Measurements from ENCODE around the gene APCDD1. TPM values are rescaled to one million over a fixed set of nuclear protein-coding genes. Genes with fewer than 3 reads are reported as not detected.

APCDD1 gene
- total RNA-seq, 1 experiment from 2014 or later: 355 TPM

DNA sequence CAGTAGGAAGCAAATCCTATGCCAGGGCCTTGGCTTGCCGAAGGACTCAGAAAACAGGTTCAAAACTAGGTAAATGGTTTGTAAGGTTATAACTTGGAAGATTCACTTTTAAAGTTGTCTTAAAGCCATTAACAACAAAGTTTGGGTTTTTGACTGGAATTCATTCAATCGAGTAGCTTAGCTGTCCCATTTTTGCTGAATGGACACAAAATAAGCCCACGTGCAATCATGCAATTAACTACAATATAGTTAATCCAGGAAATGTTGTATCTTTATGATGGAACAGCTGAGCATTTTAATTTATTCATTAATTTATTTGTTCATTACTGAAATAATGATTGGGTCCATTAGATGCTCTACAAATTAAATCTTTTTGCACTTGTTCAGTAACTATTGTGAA is 18.3 kb upstream of the APCDD1 start:
- BruUV-seq (replicated peaks): no TSS peak

DNA sequence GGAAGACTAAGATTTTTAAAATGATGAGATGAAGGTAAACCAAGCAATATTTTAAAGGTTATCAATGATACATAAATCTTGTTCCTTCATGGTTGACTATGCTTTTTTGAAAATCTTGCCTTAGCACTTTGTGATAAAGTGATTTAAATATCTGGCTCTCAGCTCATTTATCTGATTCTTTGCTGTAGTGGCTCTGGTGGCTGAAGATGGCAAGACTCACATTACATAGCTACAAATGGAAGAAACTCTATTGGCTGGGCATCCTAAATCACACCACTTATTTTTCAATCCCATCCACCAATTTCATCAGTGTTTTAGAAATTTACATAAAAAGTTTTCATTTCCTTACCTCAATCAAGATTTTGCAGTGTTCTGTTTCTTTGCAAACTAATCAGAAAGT is 16.6 kb upstream of the APCDD1 start:
- BruUV-seq (replicated peaks): no TSS peak
- TF ChIP-seq EZH2 (IDR thresholded peaks at IDR 0.05; ENCODE audit: borderline replicate concordance, low read depth, low read length, poor library complexity, severe bottlenecking) (no peak), CTCF (conservative IDR thresholded peaks at IDR 0.05; ENCODE audit: low read depth, low read length) (no peak)
- no peak overlapping the region for H3K27ac ChIP-seq (ENCODE audit: low read depth, low read length, poor library complexity, severe bottlenecking)
- H3K4me3 ChIP-seq (ENCODE audit: low read depth, low read length, poor library complexity, severe bottlenecking): no peak overlapping the region
- ChIA-PET POLR2A (ENCODE audit: low non-redundant PET) (interaction anchor here (0.6 kb wide), 1 partner anchor 377 kb away, joined by 3 read pairs; no protein-coding TSS in a partner anchor), CTCF (no interaction called here)
- DNase-seq (ENCODE audit: low spot score): no peak
- no peaks in the 10 kb centered on the region for H3K36me3 ChIP-seq (ENCODE audit: insufficient read depth, low read length, poor library complexity, severe bottlenecking)
- H3K9me3 ChIP-seq (ENCODE audit: low read depth, low read length, poor library complexity, severe bottlenecking): no peaks in the 10 kb centered on the region
- peaks cover 44% of the 10 kb centered on the region for H3K4me1 ChIP-seq (ENCODE audit: insufficient read depth, low read length, poor library complexity, severe bottlenecking)
- intact Hi-C loops (cut with micrococcal nuclease; ENCODE audit: unreplicated experiment): no loop called here
- H3K27me3 ChIP-seq (replicated peaks; ENCODE audit: insufficient read depth, low read depth, low read length, poor library complexity): no peaks in the 10 kb centered on the region

More for the DNA sequence above, 18.3 kb upstream of the APCDD1 start:
- H3K36me3 ChIP-seq (ENCODE audit: insufficient read depth, low read length, poor library complexity, severe bottlenecking): no peaks in the 10 kb centered on the region
- intact Hi-C loops (cut with micrococcal nuclease; ENCODE audit: unreplicated experiment): no loop called here
- CTCF ChIA-PET: no interaction called here
- H3K4me1 ChIP-seq (ENCODE audit: insufficient read depth, low read length, poor library complexity, severe bottlenecking): peaks cover 41% of the 10 kb centered on the region
- H3K27me3 ChIP-seq (replicated peaks; ENCODE audit: insufficient read depth, low read depth, low read length, poor library complexity): no peaks in the 10 kb centered on the region
- DNase-seq (ENCODE audit: low spot score): no peak
- POLR2A ChIA-PET (ENCODE audit: low non-redundant PET): no interaction called here
- no peak for TF ChIP-seq CTCF (conservative IDR thresholded peaks at IDR 0.05; ENCODE audit: low read depth, low read length)
- no peak for TF ChIP-seq EZH2 (IDR thresholded peaks at IDR 0.05; ENCODE audit: borderline replicate concordance, low read depth, low read length, poor library complexity, severe bottlenecking)
- H3K4me3 ChIP-seq (ENCODE audit: low read depth, low read length, poor library complexity, severe bottlenecking): no peak overlapping the region
- no peaks in the 10 kb centered on the region for H3K9me3 ChIP-seq (ENCODE audit: low read depth, low read length, poor library complexity, severe bottlenecking)
- no peak overlapping the region for H3K27ac ChIP-seq (ENCODE audit: low read depth, low read length, poor library complexity, severe bottlenecking)

- Histone ChIP-seq H3K27me3 (replicated peaks; ENCODE audit: insufficient read depth, low read depth, low read length, poor library complexity) (peaks cover 20% of the 10 kb centered on the region), H3K4me3 (ENCODE audit: low read depth, low read length, poor library complexity, severe bottlenecking) (no peak overlapping the region), H3K36me3 (ENCODE audit: insufficient read depth, low read length, poor library complexity, severe bottlenecking) (no peaks in the 10 kb centered on the region), H3K4me1 (ENCODE audit: insufficient read depth, low read length, poor library complexity, severe bottlenecking) (peaks cover 44% of the 10 kb centered on the region), H3K9me3 (ENCODE audit: low read depth, low read length, poor library complexity, severe bottlenecking) (no peaks in the 10 kb centered on the region), H3K27ac (ENCODE audit: low read depth, low read length, poor library complexity, severe bottlenecking) (no peak overlapping the region)
- no peak for DNase-seq (ENCODE audit: low spot score)
- intact Hi-C loops (cut with micrococcal nuclease; ENCODE audit: unreplicated experiment): loop anchor here (2.0 to 5.0 kb wide), 2 partner anchors 35 to 468 kb away; no protein-coding TSS in a partner anchor
- BruUV-seq (replicated peaks): no TSS peak
- TF ChIP-seq CTCF (conservative IDR thresholded peaks at IDR 0.05; ENCODE audit: low read depth, low read length) (no peak), EZH2 (IDR thresholded peaks at IDR 0.05; ENCODE audit: borderline replicate concordance, low read depth, low read length, poor library complexity, severe bottlenecking) (no peak)
- CTCF ChIA-PET: no interaction called here
- POLR2A ChIA-PET (ENCODE audit: low non-redundant PET): no interaction called here
Measured at GRCh38 chr18:10439898-10440297, 14.5 kb upstream of the APCDD1 start.
